Fibroblast of the aortic adventitia (primary cell): ENCODE measurements around the gene SLC35F1. TPM values are rescaled to one million over a fixed set of nuclear protein-coding genes. Genes with fewer than 3 reads are reported as not detected.

Source experiments
- DNase-seq: peaks from one replicate; pipeline ENCODE4 v3.0.0-alpha.2; 2010; ENCODE audit warnings: low read depth
- H3K4me3 ChIP-seq: 2 replicates; pipeline ENCODE4 v1.5.1; 2011; ENCODE audit warnings: low read depth, mild to moderate bottlenecking, control low read depth, low read length, moderate library complexity
- CTCF ChIP-seq: IDR thresholded peaks from 2 replicates; pipeline ENCODE4 v1.5.1; 2011; ENCODE audit warnings: mild to moderate bottlenecking, low read length, control low read depth, inconsistent platforms; ENCODE audit not compliant: insufficient read depth
- total RNA-seq: library from RNA; depleted of rRNA; stranded (reverse); fragments of >200 nt; gene quantifications from 2 replicates; pipeline ENCODE4 v1.2.3, GENCODE V29; 2012; ENCODE audit warnings: low replicate concordance

The SLC35F1 gene
- total RNA-seq, 1 donor, result not detected

GRCh38 chr6:118122161-118122725 lies 215.2 kb downstream of the SLC35F1 start:
- no peak for TF ChIP-seq CTCF
- no peak for DNase-seq
- H3K4me3 ChIP-seq, result no peak overlapping the region

GRCh38 chr6:118122801-118123200 lies 215.7 kb downstream of the SLC35F1 start:
- TF ChIP-seq CTCF, result no peak
- no peak overlapping the region for H3K4me3 ChIP-seq
- DNase-seq, result no peak

- H3K4me3 ChIP-seq, result no peak overlapping the region
- TF ChIP-seq CTCF, result no peak
- no peak for DNase-seq
These were observed 216.5 kb downstream of the SLC35F1 start for GRCh38 chr6:118123503-118124037.

GRCh38 chr6:118124851-118125250 lies 217.8 kb downstream of the SLC35F1 start:
- no peak for TF ChIP-seq CTCF
- no peak for DNase-seq
- H3K4me3 ChIP-seq, result no peak overlapping the region

GRCh38 chr6:118128755-118129154 lies 221.7 kb downstream of the SLC35F1 start:
- no peak for TF ChIP-seq CTCF
- no peak overlapping the region for H3K4me3 ChIP-seq
- DNase-seq, result no peak

GRCh38 chr6:118134206-118134605 lies 227.1 kb downstream of the SLC35F1 start:
- no peak for TF ChIP-seq CTCF
- DNase-seq, result no peak
- H3K4me3 ChIP-seq, result no peak overlapping the region

- no peak for TF ChIP-seq CTCF
These were observed 227.7 kb downstream of the SLC35F1 start for GRCh38 chr6:118134736-118135135.

More at GRCh38 chr6:118134736-118135135, 227.7 kb downstream of the SLC35F1 start:
- no peak for DNase-seq
- H3K4me3 ChIP-seq, result no peak overlapping the region
